Fibroblast of gingiva (primary cell): ENCODE measurements around the gene GABRR2.
"Not testable (repeated sequence)": the region's sequence is repeated elsewhere in the genome, so short reads cannot be mapped to it uniquely, and the experiment has no call there.

Source experiments
- DNase-seq: peaks from one replicate; pipeline ENCODE4 v3.0.0-alpha.2; 2011; ENCODE audit warnings: low read depth

The GABRR2 gene

DNA sequence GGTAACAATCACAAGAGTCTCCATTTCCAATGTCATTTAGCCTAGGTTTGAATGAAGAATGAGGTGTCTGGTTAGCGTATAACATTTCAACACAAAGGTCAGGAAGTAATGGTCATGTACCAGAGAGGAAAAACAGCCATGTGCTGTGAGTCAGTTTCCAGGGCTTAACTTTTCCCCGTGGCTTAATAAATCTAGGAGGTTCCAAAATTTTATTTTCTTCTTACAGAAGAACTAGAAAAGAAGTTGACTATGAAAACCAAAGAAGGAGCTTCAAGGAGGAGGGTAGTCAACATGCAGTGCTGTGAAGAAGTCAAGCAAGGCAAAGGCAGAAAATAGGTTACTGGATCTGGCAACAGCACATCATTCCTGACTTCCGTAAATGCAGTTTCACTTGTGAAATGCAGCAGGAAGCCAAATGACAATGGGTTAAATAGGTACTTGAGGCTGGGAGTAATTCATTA, 8.4 kb upstream of the GABRR2 start:
- DNase-seq: no peak

DNA sequence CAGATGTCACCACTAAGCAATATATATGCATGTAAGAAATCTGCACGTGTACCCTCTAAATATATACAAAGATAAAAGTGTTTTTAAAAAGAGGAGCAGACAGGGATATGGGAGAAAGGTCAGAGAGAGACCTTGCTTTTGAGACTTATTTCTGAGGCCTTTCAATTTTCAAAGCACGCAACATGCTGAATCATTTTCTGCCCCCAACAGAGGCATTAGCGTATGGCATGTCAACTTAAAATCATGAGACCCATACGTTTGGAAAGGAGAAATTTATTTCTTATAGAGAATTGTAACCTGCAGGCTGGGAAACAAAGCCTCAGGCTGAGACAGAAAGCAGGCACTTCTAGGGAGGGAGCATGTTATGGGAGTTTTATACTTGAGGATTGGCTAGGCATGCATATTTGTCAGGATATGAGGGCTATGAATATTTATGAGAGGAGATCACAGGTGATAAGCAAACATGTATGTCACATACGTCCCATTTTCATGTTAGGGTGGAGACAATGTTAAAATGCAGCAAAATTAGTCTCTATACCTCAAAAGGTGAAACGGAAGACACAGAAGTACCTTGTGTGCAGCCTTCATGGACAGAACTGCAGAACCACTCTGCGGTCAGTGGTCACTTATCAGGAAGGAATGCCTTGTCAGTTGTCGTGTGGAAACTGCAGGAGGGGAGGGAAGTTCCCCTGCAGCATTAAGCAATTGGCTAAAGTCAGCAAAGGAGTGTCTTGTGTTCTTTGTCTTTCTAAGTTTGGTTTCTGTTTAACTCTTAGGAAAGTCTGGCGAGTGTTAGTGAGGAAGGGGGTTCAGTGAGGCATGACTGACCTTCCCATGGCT, 6.3 kb upstream of the GABRR2 start:
- no peak for DNase-seq

- DNase-seq: no peak
These were observed 5.0 kb upstream of the GABRR2 start for GRCh38 chr6:89320012-89320559.

DNA sequence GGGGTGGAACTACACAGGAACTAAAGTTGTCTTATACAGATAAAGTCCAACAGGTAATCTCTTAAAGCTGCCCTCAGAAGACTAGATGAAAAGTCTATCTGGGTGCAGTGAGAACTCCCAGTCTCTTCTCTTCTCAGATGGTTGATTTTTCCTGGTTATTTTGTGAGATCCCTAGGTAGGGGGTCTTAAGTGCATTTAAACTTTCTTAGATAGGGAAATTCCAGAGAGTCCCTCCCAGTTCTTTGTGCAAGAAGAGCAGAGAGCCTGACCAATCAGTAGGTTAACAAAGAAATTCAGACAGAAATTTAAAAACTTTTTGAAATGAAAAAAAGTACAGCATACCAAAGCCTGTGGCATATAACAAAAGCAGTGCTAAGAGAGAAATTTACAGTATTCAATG, 2.0 kb upstream of the GABRR2 start:
- no peak for DNase-seq

GRCh38 chr6:89314692-89315091, 407 bp downstream of the GABRR2 start:
- DNase-seq: no peak

DNA sequence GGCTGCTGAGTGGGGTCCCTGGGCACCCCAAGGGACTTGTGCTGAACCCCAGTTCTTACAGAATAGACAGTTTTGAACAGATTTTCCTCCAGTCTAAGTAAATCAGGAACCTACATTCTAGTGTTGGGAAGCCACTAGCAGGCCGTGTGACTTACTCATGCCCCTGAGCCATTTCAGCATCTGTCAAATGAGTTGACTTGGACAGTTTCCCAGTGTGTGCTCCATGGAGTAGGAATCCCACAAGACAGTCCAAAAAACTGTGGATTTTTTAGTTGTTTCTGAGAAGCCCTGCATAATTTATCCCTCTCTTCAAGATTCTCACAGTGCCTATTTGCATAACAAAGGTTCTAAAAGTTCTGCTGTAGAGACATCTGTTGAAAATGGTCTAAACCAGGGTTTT, 2.1 kb downstream of the GABRR2 start:
- DNase-seq: peak; percentile 90

DNA sequence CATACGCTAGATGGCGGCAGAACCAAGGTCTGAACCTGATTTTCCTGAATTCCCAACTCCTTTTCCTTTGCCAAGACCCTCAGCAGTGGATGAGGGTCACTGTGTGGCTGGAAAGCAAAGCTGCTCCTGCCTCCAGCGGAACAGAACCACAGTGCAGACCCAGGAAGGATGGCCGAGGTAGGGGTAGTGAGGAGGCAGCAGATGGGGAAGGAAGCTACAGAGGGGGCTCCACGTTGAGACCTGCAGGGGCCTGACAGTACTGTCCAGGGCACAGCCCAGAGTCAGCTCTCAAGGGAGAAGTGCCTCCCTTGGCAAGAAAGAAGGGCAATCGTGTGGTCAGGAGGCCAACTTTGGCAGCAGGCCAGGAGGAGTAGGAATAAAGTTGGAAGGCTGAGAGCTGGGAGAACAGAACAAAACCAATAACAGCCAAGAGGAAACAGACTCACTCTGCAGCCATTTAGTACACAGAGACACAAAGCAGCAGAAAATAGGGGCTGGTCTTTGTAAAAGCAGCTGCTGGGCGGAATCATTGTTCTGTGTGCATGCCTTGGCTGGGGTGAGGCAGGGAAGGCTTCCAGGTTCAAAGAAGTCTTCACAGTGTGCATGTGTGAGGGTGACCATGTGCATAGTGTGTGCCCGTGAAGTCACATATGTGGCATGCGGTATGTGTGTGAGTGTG, 3.1 kb downstream of the GABRR2 start:
- DNase-seq: peak; percentile 64

DNA sequence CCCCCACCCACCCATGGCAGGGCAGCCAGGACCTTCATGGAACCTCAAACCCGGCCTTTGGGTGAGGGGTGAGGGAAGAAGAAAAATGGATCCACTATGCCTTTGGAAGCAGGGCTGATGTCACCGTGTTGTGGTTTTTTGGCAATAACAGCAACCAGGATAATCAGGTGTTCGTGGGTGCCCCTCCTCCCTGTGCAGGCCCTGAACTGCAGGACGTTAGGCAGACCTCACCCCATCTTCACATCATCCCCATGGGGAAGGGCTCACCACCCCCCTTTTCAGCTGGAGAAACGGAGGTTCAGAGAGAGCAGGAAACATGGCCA, 3.6 kb downstream of the GABRR2 start:
- DNase-seq: no peak

GRCh38 chr6:89310929-89311328, 4.2 kb downstream of the GABRR2 start:
- DNase-seq: no peak

DNA sequence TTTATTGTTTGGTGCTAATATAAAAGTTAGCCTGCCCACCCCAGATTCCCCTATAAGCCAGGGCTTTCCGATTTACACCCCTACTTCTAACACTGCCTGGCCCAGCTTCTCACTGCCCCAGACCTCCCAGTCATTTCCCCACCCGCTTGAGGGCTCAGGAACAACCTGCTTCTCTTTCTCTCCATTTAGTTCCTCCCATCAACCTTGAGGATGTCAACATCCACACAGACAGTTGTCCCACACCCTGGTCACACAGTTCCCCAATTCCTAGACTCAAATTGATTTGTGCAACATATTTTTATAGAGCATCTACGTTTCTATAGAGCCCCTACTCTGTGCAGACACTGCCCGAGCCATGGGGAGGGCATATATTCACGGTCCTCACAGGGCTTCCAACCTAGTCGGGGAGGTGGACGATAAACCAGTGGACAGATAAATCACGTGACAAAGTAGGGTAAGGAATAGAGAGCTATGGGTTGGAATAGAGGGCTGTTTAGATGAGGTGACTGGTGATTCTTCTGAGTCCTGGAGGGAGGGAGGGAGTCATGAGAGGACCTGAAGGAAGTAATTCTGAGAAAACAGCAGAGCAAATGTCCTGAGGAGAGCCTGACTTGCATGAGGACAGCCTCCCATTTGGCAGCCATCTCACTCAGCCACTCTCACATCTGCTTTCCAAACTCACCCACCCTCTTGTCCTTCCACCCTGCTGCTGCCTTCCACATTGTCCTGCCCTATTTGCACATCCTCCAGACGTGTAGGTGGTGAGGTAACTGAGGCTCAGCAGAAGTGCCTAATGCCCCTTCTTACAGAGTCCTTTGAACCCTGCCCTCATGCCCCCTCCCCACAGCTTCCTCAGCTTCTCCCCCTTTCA, 6.3 kb downstream of the GABRR2 start:
- no peak for DNase-seq

DNA sequence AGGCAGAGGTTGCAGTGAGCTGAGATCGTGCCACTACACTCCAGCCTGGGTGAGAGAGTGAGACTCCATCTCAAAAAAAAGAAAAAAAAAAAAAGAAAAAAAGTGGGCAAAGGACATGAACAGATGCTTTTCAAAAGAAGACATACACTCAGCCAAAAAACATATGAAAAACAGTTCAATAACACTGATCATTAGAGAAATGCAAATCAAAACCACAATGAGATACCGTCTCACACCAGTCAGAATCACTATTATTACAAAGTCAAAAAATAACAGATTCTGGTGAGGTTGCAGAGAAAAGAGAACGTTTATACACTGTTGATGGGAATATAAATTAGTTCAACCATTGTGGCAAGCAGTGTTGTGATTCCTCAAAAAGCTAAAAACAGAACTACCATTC, 10.6 kb downstream of the GABRR2 start:
- DNase-seq: not testable (repeated sequence)

DNA sequence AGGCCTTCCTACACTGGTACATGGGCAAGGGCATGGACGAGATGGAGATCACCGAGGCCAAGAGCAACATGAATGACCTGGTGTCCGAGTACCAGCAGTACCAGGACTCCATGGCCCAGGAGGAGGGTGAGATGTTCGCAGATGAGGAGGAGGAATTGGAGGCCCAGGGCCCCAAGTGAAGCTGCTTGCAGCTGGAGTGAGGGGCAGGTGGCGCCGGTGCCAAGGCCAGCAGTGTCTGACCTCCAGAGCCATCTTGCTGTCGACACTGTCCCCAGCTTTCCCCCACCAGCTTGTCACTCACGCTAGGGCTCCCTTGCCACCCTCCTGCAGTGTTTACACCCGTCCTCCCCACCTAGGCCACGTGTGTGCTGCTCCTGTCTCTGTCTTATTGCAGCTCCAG, 12.2 kb downstream of the GABRR2 start:
- DNase-seq: no peak

DNA sequence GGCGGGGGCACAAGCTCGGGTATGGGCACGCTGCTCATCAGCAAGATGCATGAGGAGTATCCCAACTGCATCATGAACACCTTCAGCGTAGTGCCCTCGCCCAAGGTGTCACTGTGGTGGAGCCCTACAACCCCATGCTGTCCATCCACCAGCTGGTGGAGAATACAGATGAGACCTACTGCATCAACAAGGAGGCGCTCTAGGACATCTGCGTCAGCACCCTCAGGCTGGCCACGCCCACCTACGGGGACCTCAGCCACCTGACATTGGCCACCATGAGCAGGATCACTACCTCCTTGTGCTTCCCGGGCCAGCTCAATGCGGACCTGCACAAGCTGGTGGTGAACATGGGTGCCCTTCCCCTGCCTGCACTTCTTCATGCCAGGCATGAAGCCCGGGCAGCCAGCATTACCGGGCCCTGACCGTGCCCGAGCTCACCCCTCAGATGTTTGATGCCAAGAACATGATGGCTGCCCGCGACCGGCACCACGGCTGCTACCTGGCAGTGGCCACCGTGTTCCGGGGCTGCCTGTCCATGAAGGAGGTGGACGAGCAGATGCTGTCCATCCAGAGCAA, 12.8 kb downstream of the GABRR2 start:
- DNase-seq: no peak

DNA sequence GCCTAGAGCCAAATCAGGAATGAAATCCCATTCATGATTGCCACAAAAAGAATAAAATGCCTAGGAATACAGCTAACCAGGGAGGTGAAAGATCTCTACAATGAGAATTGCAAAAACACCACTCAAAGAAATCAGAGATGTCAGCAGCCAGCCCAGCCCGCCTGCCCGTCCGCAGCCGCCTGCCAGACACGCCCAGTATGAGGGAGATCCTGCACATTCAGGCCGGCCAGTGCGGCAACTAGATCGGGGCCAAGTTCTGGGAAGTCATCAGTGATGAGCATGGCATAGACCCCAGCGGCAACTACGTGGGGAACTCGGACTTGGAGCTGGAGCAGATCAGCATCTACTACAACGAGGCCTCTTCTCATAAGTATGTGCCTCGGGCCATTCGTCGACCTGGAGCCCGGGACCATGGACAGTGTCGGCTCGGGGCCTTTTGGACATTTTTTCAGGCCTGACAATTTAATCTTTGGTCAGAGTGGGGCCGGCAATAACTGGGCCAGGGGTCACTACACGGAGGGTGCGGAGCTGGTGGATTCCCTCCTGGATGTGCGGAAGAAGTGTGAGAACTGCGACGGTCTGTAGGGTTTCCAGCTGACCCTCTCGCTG, 13.4 kb downstream of the GABRR2 start:
- DNase-seq: no peak

GRCh38 chr6:89299466-89299850, 15.6 kb downstream of the GABRR2 start:
- no peak for DNase-seq

GRCh38 chr6:89298680-89299465, 16.2 kb downstream of the GABRR2 start:
- no peak for DNase-seq

DNA sequence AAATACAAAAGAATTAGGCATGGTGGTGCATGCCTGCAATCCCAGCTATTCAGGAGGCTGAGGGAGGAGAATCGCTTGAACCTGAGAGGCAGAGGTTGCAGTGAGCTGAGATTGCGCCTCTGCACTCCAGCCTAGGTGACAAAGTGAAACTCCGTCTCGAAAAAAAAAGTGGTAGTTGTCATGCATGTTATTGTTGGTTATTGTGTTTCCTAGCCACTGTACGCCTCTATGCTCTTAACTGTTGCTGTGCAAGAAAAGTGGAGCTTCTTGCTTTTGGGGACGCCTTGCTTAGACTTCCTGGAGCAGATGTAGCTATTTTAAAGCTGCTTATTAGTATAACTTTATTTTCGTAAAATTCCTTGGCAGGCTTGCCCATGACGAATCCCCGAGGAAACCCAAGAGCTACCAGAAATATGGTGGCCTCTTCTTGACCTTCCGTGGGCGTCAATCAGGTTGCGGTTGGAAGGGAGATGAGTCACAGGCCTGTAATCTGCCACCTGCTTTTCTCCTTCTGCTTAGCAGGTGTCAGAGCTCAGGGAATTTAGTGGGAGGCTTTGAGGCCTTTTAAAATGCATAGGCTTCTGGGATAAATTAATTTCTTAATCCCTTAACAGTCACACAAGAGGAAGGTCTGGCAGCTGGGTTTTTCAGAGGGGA, 17.3 kb downstream of the GABRR2 start:
- peak; percentile 62 for DNase-seq

DNA sequence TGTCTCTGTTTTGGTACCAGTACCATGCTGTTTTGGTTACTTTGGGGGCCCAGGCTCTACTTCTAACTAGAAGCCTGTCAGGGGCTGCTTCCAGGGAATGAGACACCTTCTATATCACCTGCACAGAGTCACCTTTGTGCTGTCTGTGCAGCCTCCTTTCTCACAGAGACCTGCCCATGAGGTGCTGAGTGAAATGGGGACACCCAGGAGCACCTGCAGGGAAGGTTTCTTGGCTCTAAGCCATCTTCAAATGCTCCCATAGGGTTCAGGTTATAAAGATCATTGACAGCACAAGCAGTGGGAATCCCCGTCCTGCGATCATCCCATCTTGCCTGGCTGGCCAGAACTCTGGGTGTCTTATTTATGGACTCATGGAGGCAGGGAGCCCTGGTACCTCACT, 19.1 kb downstream of the GABRR2 start:
- DNase-seq: no peak

DNA sequence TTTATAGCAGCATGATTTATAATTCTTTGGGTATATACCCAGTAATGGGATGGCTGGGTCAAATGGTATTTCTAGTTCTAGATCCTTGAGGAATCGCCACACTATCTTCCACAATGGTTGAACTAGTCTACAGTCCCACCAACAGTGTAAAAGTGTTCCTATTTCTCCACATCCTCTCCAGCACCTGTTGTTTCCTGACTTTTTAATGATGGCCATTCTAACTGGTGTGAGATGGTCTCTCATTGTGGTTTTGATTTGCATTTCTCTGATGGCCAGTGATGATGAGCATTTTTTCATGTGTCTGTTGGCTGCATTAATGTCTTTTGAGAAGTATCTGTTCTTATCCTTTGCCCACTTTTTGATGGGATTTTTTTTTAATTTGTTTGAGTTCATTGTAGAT, 20.0 kb downstream of the GABRR2 start:
- not testable (repeated sequence) for DNase-seq

DNA sequence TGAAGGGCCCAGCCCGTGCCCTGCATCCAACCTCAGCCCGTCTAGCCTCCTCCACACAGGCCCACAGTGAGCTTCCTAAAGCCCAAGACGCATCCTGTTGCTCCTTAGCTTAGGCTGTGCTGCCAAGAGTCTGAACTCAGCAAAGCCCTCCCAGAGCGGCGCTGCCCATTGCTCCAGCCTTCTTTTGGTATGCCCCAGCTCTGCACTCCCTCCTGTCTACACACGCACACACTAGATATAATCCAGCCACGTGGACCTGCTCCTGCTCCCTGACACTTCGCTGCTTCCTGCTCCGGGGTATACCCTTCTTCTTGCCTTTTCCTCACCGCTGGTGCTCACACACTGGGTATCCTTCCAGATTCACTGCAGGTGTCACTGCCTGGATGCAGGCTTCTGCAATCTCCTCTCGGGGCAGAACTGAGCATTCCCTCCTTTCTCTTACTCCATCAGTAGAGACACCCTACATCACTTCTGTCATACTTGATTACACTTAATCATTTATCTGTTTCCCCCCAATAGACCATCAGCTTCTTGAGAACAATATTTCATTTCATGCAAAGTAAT, 23.8 kb downstream of the GABRR2 start:
- DNase-seq: no peak
